HCT116 (cell line): Measurements from ENCODE around the gene SULT1C4.

Experiments used
- CEBPB ChIP-seq: IDR thresholded peaks from 2 replicates; pipeline ENCODE4 v1.6.1; 2012; ENCODE audit warnings: low read depth
- POLR2A ChIP-seq: IDR thresholded peaks from 2 replicates; pipeline ENCODE4 v1.7.0; 2011; ENCODE audit warnings: borderline replicate concordance; ENCODE audit not compliant: insufficient read depth, insufficient read length; ENCODE audit errors: extremely low read depth
- POLR2AphosphoS5 ChIP-seq: IDR thresholded peaks from 2 replicates; pipeline ENCODE4 v1.6.1; 2011; ENCODE audit warnings: mild to moderate bottlenecking, low read depth, low read length, moderate library complexity
- RAD21 ChIP-seq: IDR thresholded peaks from 2 replicates; pipeline ENCODE4 v1.6.1; 2012; ENCODE audit warnings: low read depth, mild to moderate bottlenecking
- SP1 ChIP-seq: IDR thresholded peaks from 2 replicates; pipeline ENCODE4 v1.6.1; 2012; ENCODE audit warnings: low read depth
- YY1 ChIP-seq: IDR thresholded peaks from 2 replicates; pipeline ENCODE4 v1.6.1; 2011; ENCODE audit warnings: low read length, low read depth, moderate library complexity, mild to moderate bottlenecking; ENCODE audit not compliant: insufficient replicate concordance; ENCODE audit errors: extremely low read depth
- TF ChIP-seq, protein P1 (sequence below), 3 experiments: fragments of 200-600 bp in 1 of 3; sonication (generic) in 1 of 3; IDR thresholded peaks in 2 of 3; conservative IDR thresholded peaks in 1 of 3; 2 replicates each; pipeline ENCODE4 v1.5.1; 2012 to 2017; ENCODE audit warnings: low read depth in 2 of 3, low read length in 2 of 3, antibody characterized with exemption in 1 of 3, borderline replicate concordance in 1 of 3, control low read depth in 1 of 3, mild to moderate bottlenecking in 1 of 3, mixed read lengths in 1 of 3, mixed run types in 1 of 3, moderate library complexity in 1 of 3; ENCODE audit not compliant: insufficient read depth in 1 of 3

DNA sequence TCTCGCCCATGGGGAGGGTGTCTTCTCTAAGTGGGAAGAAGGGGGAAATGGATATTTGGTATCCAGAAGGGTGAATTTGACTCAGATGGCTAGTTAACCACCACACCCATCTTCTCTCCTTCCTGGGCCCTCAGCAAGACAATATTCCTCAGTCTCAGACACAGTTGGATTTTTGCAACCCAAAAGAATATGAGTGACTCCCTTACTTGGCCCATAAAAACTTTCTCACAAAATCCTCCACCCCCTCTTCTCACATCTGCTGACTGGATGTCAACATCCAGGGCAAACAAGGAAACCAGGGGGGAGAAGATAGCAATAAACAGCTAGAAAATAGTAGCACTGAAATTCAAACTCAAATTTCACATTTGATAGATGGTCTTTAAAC is 35.9 kb downstream of the SULT1C4 start:
- TF ChIP-seq POLR2A (no peak), POLR2AphosphoS5 (no peak), RAD21 (no peak), SP1 (no peak), YY1 (no peak), CEBPB (no peak)
- TF ChIP-seq, protein P1, sequence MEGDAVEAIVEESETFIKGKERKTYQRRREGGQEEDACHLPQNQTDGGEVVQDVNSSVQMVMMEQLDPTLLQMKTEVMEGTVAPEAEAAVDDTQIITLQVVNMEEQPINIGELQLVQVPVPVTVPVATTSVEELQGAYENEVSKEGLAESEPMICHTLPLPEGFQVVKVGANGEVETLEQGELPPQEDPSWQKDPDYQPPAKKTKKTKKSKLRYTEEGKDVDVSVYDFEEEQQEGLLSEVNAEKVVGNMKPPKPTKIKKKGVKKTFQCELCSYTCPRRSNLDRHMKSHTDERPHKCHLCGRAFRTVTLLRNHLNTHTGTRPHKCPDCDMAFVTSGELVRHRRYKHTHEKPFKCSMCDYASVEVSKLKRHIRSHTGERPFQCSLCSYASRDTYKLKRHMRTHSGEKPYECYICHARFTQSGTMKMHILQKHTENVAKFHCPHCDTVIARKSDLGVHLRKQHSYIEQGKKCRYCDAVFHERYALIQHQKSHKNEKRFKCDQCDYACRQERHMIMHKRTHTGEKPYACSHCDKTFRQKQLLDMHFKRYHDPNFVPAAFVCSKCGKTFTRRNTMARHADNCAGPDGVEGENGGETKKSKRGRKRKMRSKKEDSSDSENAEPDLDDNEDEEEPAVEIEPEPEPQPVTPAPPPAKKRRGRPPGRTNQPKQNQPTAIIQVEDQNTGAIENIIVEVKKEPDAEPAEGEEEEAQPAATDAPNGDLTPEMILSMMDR (IDR thresholded peaks at IDR 0.05 in 2 of 3, conservative IDR thresholded peaks at IDR 0.05 in 1 of 3; ENCODE audit: borderline replicate concordance in 1 of 3, insufficient read depth in 1 of 3, low read depth in 2 of 3, low read length in 2 of 3), result no peak
